HG03460 (cell line): Measurements from ENCODE around the gene GPS2.
A peak's percentile ranks its signal among the peaks of the same experiment; 100 is the strongest.
"Not testable (repeated sequence)": the region's sequence is repeated elsewhere in the genome, so short reads cannot be mapped to it uniquely, and the experiment has no call there.

Experiments
- ATAC-seq: cut with Tn5 transposase; IDR thresholded peaks from one replicate; pipeline ENCODE4 v1.9.1; 2021; ENCODE audit not compliant: unreplicated experiment

GPS2 gene

GRCh38 chr17:7337600-7337999 is 22.4 kb upstream of the GPS2 start:
- ATAC-seq = not testable (repeated sequence)

DNA sequence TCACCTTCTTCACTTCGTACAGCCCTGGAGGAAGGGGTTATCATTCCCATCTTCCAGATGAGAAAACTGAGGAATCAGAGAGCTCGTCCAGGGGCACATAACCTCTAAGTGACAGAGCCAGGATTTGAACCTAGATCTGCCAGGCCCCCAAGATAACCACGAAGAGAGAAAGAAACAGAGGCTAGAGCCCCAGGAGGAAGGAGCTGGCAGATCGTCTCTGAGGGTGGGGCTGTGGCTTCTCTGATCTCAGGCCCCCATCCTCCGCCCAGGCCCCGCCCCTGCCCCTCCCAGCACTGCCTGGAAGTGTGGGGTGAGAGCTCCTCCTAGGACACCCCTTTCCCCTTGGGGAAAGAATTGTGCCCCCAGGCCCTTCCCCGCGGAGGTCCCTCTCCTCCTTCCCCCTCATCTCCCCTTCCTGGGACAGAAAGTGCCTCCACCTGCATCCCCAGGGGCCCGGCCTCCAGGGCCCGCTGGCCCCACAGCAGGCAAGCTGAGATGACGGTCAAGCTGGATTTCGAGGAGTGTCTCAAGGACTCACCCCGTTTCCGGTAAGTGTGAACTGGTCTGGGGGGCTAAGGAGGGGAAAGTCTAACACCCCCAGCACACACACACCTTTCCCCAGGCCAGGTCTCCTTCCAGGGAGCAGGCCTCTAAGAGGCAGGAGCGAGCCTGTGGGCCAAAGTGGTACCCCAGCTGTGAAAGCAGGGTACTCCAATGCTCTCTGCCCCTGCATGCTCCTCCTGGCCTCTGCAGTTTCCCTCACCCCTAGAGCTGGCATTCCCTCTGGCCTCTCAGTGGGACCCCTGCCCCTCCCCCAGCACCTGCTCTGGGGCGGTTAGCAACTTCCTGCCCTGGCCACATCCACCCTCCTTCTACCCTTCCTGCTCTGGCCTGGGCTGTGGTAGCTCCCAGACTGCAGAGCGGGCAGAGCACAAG is 21.3 kb upstream of the GPS2 start, which contains the start of gene ACAP1:
TSS of gene ACAP1 (plus strand) at position 290 of the 936 bp plus-strand sequence. CDS start at position 496, 206 bp downstream.
- peak; percentile 71 for ATAC-seq

GRCh38 chr17:7335765-7336164 is 20.6 kb upstream of the GPS2 start:
- not testable (repeated sequence) for ATAC-seq

DNA sequence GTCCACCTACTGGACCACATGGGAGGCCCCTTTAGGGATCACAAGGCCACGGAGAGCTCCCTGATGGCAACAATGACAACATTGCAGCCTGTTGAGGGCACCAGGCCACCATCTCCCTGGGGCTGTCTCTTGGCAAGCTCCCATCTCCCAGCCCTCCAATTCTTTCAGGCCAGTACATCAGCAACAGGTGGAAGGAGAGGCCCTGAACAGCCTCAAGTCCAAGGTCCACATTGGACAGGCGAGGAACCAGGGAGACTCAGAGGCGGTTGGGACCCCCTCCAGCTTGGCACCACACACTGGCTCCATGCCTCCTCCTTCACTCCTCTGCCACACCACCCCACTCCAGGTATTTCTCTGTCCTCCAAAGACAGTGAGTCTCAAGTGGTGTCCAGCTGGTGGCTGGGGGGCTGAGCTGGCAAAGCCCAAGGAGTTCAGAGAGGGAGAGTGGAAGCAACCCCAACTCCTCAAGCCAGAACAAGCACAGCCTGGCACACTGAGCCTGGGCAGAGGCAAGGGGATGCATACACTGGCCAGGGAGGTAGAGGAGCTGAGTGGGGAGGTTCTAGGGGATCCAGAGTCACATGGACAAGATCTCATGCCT is 19.9 kb upstream of the GPS2 start:
- ATAC-seq = no peak

- not testable (repeated sequence) for ATAC-seq
These were observed 17.5 kb upstream of the GPS2 start for GRCh38 chr17:7332600-7333069.

DNA sequence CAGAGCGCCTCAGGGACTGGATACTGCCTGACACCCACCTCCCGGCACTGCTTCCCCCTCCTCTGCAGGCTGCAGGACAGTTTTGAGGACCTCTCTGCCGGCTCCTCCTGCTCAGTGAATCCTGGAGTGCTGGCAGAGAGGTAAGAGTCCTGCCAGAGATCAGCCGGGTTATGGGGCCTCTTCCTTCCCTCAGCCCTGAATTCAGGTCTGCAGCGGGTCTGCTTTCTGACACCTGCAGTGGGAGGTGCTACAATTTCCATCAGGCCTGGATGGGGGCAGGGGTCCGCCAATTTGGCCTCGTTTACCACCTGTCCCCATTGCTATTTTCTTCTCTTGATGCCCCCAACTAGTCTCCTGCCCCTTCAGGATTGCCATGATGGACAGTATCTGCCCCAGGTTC is 17.0 kb upstream of the GPS2 start:
- ATAC-seq = no peak

- no peak for ATAC-seq
These were observed 15.5 kb upstream of the GPS2 start for GRCh38 chr17:7330638-7331015.

DNA sequence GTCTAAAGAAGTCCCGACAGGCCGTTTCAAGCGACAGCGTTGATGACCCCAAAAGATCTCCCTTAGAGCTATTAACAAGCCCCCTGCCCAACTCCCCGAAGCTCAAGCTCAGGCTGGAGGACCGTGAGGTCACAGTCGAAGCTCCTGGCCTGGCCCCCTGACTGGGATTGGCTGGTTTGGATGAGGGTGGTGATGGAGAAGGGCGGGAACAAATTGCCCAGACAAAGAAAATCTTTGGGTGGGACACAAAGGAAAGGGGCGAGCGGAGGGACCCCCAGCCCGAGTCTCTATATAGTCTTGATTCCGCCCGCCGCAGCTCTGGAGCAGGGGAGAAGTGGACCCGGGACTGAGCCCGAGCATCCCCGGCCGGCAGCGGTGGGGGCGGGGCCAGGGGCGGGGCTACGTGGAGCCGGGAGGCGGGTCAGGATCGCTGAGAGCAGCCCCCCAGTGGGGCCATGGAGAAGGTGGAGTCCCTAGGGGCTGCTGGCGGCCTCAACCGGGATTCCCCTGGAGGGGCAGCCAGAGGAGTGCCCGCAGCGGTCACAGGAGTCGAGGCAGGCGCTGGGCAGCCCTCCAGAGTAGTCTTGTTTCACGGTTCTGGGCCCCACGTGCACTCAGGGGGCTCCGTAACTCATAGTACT is 15.0 kb upstream of the GPS2 start:
- ATAC-seq = peak; percentile 37

GRCh38 chr17:7329374-7329996 is 14.3 kb upstream of the GPS2 start:
- ATAC-seq = peak; percentile 55

- peak; percentile 11 for ATAC-seq
These were observed 13.7 kb upstream of the GPS2 start, which contains the start of gene NEURL4 for GRCh38 chr17:7328840-7329373. Gene NEURL4, minus strand, starts transcription at chr17:7329335. Its CDS starts 23 bp downstream, at chr17:7329312.

- no peak for ATAC-seq
These were observed 12.8 kb upstream of the GPS2 start for GRCh38 chr17:7328009-7328408.

- ATAC-seq = no peak
These were observed 12.3 kb upstream of the GPS2 start for GRCh38 chr17:7327501-7327900.

DNA sequence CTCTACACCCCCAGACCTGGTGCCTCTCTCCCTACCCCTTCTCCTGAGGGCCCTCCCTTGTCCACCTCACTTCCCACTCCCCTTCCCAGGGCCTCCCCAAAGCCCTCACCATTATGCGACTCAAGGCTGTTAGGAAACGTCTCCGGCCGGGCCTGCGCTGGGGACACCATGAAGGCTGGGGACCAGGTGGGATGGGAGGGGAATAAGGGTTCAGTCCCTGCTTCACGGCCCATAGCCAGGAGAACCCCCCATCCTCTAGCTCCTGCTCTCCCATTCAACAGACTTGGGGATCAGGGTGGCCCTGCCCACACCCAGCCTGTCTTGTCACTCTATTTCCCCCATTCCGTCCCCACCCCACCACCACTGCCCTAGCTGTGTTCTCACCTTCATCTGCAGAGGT is 11.9 kb upstream of the GPS2 start:
- ATAC-seq = no peak

DNA sequence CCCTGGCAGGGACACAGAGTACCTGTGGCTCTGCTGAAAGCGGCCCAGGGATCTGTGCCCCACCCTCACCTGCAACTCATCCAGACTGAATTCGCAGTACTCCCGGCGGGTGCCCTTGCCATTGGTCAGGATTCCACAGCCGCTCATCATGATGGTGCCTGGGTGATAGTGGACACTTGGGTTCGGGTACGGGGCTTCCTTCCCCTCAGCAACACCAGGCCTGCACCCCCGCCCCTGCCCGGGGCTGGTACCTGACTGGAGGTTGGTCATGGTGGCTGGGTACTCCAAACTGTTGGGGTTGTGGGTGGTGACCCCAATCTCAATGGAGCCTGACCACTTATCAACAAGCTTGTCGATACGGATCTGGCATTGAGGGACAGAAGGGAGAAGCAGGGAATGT is 11.0 kb upstream of the GPS2 start:
- ATAC-seq = no peak

GRCh38 chr17:7325031-7325528 is 9.9 kb upstream of the GPS2 start:
- ATAC-seq = no peak

DNA sequence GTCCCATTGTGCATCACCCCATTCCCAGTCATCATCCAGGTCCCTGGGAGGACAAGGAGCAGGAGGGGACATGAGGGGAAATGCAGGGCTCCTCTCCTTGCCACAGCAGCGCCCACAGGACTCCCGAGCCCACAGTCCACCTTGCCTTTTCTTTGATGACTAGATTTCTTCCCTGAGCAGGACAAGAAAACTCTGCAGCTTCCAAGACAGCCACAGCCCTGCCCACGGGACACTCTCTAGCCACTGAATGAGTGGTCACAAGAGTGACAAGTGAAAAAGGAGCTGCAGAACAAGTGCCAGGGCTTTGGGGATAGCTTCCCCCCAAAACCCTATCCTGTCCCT is 9.2 kb upstream of the GPS2 start:
- ATAC-seq = no peak

- no peak for ATAC-seq
These were observed 8.7 kb upstream of the GPS2 start for GRCh38 chr17:7323731-7324437.

GRCh38 chr17:7322520-7323194 is 7.5 kb upstream of the GPS2 start:
- no peak for ATAC-seq

DNA sequence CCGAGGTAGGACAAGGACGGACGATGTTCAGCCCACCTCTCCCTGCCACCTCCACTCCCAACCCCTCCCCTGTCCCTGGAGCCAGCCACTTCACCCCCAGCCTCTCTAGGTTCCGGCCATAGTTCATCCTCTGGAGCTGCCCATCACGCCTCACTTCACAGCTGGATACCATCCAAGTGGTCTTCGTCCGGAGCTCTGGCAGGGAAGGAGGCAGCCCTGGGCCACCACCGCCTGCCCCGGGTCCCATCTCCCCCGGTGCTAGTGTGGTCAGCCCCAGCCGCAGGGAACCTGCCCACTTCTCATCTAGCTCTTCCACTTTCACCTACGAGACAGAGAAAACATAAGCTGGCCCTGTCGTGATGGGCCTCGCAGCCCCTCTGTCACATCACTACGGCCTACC is 6.3 kb upstream of the GPS2 start:
- no peak for ATAC-seq
